OCI-LY1 (cell line): ENCODE results near the gene CMTM8.

Experiments used
- H2AFZ ChIP-seq: fragments of 200-600 bp; sonication (generic), shearing (Covaris generic); 2 replicates; pipeline ENCODE4 v1.6.0; 2014; ENCODE audit warnings: antibody characterized with exemption, mild to moderate bottlenecking, low read length
- H3F3A ChIP-seq: fragments of 200-600 bp; sonication (generic), shearing (Covaris generic); 2 replicates; pipeline ENCODE4 v1.6.0; 2014; ENCODE audit warnings: mild to moderate bottlenecking, antibody characterized with exemption, low read length, moderate library complexity; ENCODE audit not compliant: insufficient read depth
- H3K27ac ChIP-seq: fragments of 200-600 bp; sonication (generic); 2 replicates; pipeline ENCODE4 v1.5.1; 2014; ENCODE audit warnings: low read length, mixed run types, mild to moderate bottlenecking, low read depth; ENCODE audit not compliant: poor library complexity, severe bottlenecking
- H3K27me3 ChIP-seq: fragments of 200-600 bp; sonication (generic); 2 replicates; pipeline ENCODE4 v1.6.0; 2014; ENCODE audit warnings: antibody characterized with exemption, mild to moderate bottlenecking, low read length, moderate library complexity; ENCODE audit not compliant: insufficient read depth
- H3K36me3 ChIP-seq: fragments of 200-600 bp; sonication (generic); 2 replicates; pipeline ENCODE4 v1.6.1; 2014; ENCODE audit warnings: mild to moderate bottlenecking, antibody characterized with exemption, low read length, moderate library complexity, mixed read lengths; ENCODE audit not compliant: insufficient read depth
- H3K4me1 ChIP-seq: fragments of 200-600 bp; sonication (generic); 2 replicates; pipeline ENCODE4 v1.5.1; 2014; ENCODE audit warnings: mild to moderate bottlenecking, low read length, moderate library complexity; ENCODE audit not compliant: insufficient read depth, severe bottlenecking
- H3K4me2 ChIP-seq: fragments of 200-600 bp; sonication (generic), shearing (Covaris generic); 2 replicates; pipeline ENCODE4 v1.6.1; 2014; ENCODE audit warnings: low read length
- H3K4me3 ChIP-seq: fragments of 200-600 bp; sonication (generic); 2 replicates; pipeline ENCODE4 v1.5.1; 2014; ENCODE audit warnings: low read length, low read depth, mild to moderate bottlenecking, mixed read lengths; ENCODE audit not compliant: poor library complexity, severe bottlenecking
- H3K79me2 ChIP-seq: fragments of 200-600 bp; shearing (Covaris generic); 2 replicates; pipeline ENCODE4 v1.6.1; 2016; ENCODE audit warnings: mixed run types, low read length, mixed read lengths; ENCODE audit not compliant: insufficient read depth
- H3K9ac ChIP-seq: fragments of 200-600 bp; sonication (generic), shearing (Covaris generic); 2 replicates; pipeline ENCODE4 v1.6.1; 2014; ENCODE audit warnings: mild to moderate bottlenecking, low read length, mixed read lengths
- H3K9me2 ChIP-seq: fragments of 200-600 bp; sonication (generic), shearing (Covaris generic); 2 replicates; pipeline ENCODE4 v1.6.1; 2014; ENCODE audit warnings: low read depth, mild to moderate bottlenecking, low read length, mixed read lengths
- H3K9me3 ChIP-seq: fragments of 200-600 bp; shearing (Covaris generic); 2 replicates; pipeline ENCODE4 v1.6.1; 2014; ENCODE audit warnings: low read length, mixed read lengths
- H4K20me1 ChIP-seq: fragments of 200-600 bp; sonication (generic), shearing (Covaris generic); 2 replicates; pipeline ENCODE4 v1.6.0; 2016; ENCODE audit warnings: mild to moderate bottlenecking, low read length; ENCODE audit not compliant: insufficient read depth
- EZH2 ChIP-seq: fragments of 200-600 bp; sonication (generic), shearing (Covaris generic); IDR thresholded peaks from 2 replicates; pipeline ENCODE4 v1.8.0; 2017; ENCODE audit warnings: borderline replicate concordance, mixed run types, mild to moderate bottlenecking, antibody characterized with exemption, low read length, moderate library complexity, mixed read lengths
- TF ChIP-seq, protein P1 (sequence below): fragments of 200-600 bp; sonication (generic), shearing (Covaris generic); IDR thresholded peaks from 2 replicates; pipeline ENCODE4 v1.5.1; 2017; ENCODE audit warnings: mild to moderate bottlenecking, antibody characterized with exemption, low read length, moderate library complexity, mixed read lengths

CMTM8 gene

DNA sequence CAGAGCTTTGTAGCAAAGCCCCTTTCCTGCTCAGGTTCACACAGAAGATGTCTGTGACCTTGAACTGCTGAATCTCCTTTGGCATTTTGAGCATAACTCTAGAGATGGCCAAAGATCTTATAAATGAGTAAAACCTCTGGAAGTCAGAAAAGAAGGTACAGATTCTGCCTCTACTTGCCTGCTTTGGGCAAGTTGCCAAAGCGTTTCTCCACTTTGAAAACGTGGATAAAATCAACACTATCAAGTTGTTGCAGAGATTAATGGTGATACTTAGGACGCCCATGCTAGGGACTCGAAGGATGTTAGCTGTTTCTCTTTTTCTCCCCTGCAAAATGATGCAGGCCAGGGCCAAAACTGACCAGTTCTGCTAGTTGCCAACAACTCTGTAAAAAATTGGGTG lies 85.1 kb downstream of the CMTM8 start:
- Histone ChIP-seq H2AFZ (no peak overlapping the region), H3K4me1 (no peaks in the 10 kb centered on the region)

DNA sequence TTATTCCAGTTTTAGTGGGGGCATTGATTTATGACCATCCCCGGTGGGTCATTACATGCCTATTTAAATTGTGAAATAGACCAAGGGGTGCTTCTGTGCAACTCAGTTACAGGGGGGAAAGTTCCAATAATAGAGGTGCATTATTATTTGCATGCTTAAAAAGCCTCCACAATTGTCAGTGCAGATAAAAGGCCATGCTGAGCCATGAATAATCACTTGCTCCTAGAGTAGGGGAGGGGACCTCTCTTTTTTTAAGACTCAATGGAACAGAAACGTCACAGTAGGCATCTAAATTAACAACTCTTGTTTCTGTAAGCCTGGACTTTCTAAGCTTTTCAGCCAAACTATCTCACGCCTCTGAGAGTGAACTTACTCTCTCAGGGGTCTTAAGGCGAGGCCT lies 86.7 kb downstream of the CMTM8 start:
- no peak overlapping the region for H3K4me2 ChIP-seq

More for the DNA sequence above, 85.1 kb downstream of the CMTM8 start:
- Histone ChIP-seq H4K20me1 (no peaks in the 10 kb centered on the region), H3K4me2 (no peak overlapping the region), H3K9ac (no peak overlapping the region), H3K79me2 (no peaks in the 10 kb centered on the region), H3K27ac (no peak overlapping the region), H3F3A (no peaks in the 10 kb centered on the region), H3K27me3 (no peaks in the 10 kb centered on the region), H3K9me3 (no peaks in the 10 kb centered on the region), H3K9me2 (no peaks in the 10 kb centered on the region), H3K36me3 (no peaks in the 10 kb centered on the region), H3K4me3 (no peak overlapping the region)
- TF ChIP-seq, protein P1, sequence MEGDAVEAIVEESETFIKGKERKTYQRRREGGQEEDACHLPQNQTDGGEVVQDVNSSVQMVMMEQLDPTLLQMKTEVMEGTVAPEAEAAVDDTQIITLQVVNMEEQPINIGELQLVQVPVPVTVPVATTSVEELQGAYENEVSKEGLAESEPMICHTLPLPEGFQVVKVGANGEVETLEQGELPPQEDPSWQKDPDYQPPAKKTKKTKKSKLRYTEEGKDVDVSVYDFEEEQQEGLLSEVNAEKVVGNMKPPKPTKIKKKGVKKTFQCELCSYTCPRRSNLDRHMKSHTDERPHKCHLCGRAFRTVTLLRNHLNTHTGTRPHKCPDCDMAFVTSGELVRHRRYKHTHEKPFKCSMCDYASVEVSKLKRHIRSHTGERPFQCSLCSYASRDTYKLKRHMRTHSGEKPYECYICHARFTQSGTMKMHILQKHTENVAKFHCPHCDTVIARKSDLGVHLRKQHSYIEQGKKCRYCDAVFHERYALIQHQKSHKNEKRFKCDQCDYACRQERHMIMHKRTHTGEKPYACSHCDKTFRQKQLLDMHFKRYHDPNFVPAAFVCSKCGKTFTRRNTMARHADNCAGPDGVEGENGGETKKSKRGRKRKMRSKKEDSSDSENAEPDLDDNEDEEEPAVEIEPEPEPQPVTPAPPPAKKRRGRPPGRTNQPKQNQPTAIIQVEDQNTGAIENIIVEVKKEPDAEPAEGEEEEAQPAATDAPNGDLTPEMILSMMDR, result no peak

DNA sequence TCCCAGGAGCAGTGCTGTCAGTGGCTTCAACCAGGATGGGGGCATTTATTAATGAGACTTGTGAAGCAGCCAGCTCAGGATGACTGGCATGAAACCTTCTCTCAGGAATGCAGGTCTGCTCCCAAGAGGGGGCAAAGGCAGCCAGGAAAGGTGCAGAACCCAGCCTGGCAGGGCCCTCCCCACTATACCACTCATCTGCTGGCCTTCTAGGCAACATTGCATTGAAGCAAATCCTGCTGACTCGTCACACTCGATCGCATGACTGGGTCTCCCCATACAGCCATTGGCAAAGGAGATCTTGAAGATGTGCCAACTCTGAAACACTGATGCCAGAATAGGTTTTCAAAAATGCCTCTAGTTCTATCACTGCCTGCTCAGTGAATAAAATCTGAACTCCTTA lies 87.4 kb downstream of the CMTM8 start:
- no peaks in the 10 kb centered on the region for H3K36me3 ChIP-seq

More for the DNA sequence above, 86.7 kb downstream of the CMTM8 start:
- Histone ChIP-seq H4K20me1 (no peaks in the 10 kb centered on the region), H3K4me1 (no peaks in the 10 kb centered on the region), H3K9ac (no peak overlapping the region), H3F3A (no peaks in the 10 kb centered on the region), H3K27me3 (no peaks in the 10 kb centered on the region), H3K4me3 (no peak overlapping the region), H3K27ac (no peak overlapping the region), H3K9me2 (no peaks in the 10 kb centered on the region), H3K79me2 (no peaks in the 10 kb centered on the region), H3K36me3 (no peaks in the 10 kb centered on the region), H2AFZ (no peak overlapping the region), H3K9me3 (no peaks in the 10 kb centered on the region)
- TF ChIP-seq, protein P1, result no peak
- no peak for TF ChIP-seq EZH2

More for the DNA sequence above, 87.4 kb downstream of the CMTM8 start:
- Histone ChIP-seq H3K79me2 (no peaks in the 10 kb centered on the region), H3K9ac (no peak overlapping the region), H3K27ac (no peak overlapping the region), H3K27me3 (no peaks in the 10 kb centered on the region), H3F3A (no peaks in the 10 kb centered on the region), H3K4me1 (no peaks in the 10 kb centered on the region), H3K9me3 (no peaks in the 10 kb centered on the region), H3K9me2 (no peaks in the 10 kb centered on the region), H3K4me3 (no peak overlapping the region), H2AFZ (no peak overlapping the region), H3K4me2 (no peak overlapping the region), H4K20me1 (no peaks in the 10 kb centered on the region)
- TF ChIP-seq, protein P1, result no peak
- TF ChIP-seq EZH2, result no peak
